SH-SY5Y (cell line): Measurements from ENCODE around the gene HDDC3.

Experiments
- GATA2 ChIP-seq: IDR thresholded peaks from 2 replicates; pipeline ENCODE4 v1.6.1; 2011; ENCODE audit warnings: mild to moderate bottlenecking, low read depth, low read length
- GATA3 ChIP-seq: IDR thresholded peaks from 2 replicates; pipeline ENCODE4 v1.6.1; 2011; ENCODE audit warnings: low read depth, mild to moderate bottlenecking, low read length, moderate library complexity

GRCh38 chr15:90904746-90905145, 27.6 kb downstream of the HDDC3 start:
- TF ChIP-seq GATA2 (no peak), GATA3 (no peak)
